Omental fat pad (tissue), 4 donors: Measurements from ENCODE around the gene ADISSP. TPM values are rescaled to one million over a fixed set of nuclear protein-coding genes. Genes with fewer than 3 reads are reported as not detected.
"Not testable (repeated sequence)": the region's sequence is repeated elsewhere in the genome, so short reads cannot be mapped to it uniquely, and the experiment has no call there.

Source experiments
- ATAC-seq: fragments of 150-250 bp; one replicate; pipeline ENCODE4 v1.9.1; 2016; ENCODE audit warnings: mild to moderate bottlenecking, moderate library complexity; ENCODE audit not compliant: low FRiP score
- DNase-seq: peaks from one replicate; pipeline ENCODE4 v3.0.0-alpha.2; 2019; ENCODE audit warnings: low spot score
- CTCF ChIP-seq, 3 donors: fragments of 450-650 bp; IDR thresholded peaks; one replicate each; pipeline ENCODE4 v1.5.1; 2016 to 2017; ENCODE audit warnings: antibody characterized with exemption in 3 of 3, mild to moderate bottlenecking in 3 of 3, moderate library complexity in 2 of 3
- total RNA-seq, 4 donors: library from RNA; depleted of rRNA; stranded (reverse); fragments of >200 nt; gene quantifications; one replicate each; pipeline ENCODE4 v1.1.0, GENCODE V29; 2016

Gene ADISSP
- total RNA-seq, 4 donors from 2014 or later, result 19.7 to 32.3 (median 30.3) TPM

- no peak for TF ChIP-seq CTCF (IDR thresholded peaks at IDR 0.05)
- ATAC-seq (no peak), DNase-seq (no peak)
Observed at GRCh38 chr20:3797592-3798372, 30.2 kb upstream of the ADISSP start.

- no peak for TF ChIP-seq CTCF (IDR thresholded peaks at IDR 0.05)
- DNase-seq (no peak), ATAC-seq (no peak)
Observed at GRCh38 chr20:3797226-3797545, 29.6 kb upstream of the ADISSP start.

- ATAC-seq, result no peak
- no peak for TF ChIP-seq CTCF (IDR thresholded peaks at IDR 0.05)
- no peak for DNase-seq
Observed at GRCh38 chr20:3796477-3797225, 29.1 kb upstream of the ADISSP start.

GRCh38 chr20:3795511-3796468 lies 28.2 kb upstream of the ADISSP start, which contains the start of gene CDC25B:
Gene CDC25B, plus strand, starts transcription at chr20:3796310. Its CDS starts 222 bp downstream, at chr20:3796532.
- DNase-seq, result peak; percentile 88
- ATAC-seq, result peak; percentile 92
- peak in 2 of 3 donors; percentile 2 to 48 for TF ChIP-seq CTCF (IDR thresholded peaks at IDR 0.05)

- no peak for TF ChIP-seq CTCF (IDR thresholded peaks at IDR 0.05)
- DNase-seq, result no peak
- ATAC-seq, result no peak
Observed at GRCh38 chr20:3794701-3795420, 27.3 kb upstream of the ADISSP start.

- not testable (repeated sequence) for ATAC-seq
Observed at GRCh38 chr20:3794168-3794567, 26.6 kb upstream of the ADISSP start.

GRCh38 chr20:3789201-3789600 lies 21.6 kb upstream of the ADISSP start:
- not testable (repeated sequence) for DNase-seq, ATAC-seq

More at GRCh38 chr20:3794168-3794567, 26.6 kb upstream of the ADISSP start:
- DNase-seq, result not testable (repeated sequence)
